GM21786 (cell line): Measurements from ENCODE around the gene GPR173.

ENCODE experiments used
- ATAC-seq: cut with Tn5 transposase; IDR thresholded peaks from one replicate; pipeline ENCODE4 v1.9.1; 2021; ENCODE audit not compliant: unreplicated experiment

GPR173 gene

GRCh38 chrX:53065104-53065503 is 16.5 kb downstream of the GPR173 start:
- no peak for ATAC-seq

DNA sequence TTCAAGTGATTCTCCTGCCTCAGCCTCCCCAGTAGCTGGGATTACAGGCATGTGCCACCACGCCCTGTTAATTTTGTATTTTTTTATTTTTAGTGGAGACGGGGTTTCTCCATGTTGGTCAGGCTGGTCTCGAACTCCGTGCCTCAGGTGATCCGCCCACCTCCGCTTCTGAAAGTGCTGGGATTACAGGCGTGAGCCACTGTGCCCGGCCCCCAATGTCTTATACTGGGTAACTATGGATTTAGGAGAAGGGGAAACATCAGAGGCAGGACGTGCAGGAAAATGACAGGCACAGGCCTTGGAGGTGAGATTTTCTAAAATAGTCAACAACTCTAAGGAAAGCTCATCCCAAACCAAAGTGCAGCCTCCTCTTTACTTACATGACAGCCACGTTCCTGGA is 22.5 kb downstream of the GPR173 start:
- no peak for ATAC-seq

DNA sequence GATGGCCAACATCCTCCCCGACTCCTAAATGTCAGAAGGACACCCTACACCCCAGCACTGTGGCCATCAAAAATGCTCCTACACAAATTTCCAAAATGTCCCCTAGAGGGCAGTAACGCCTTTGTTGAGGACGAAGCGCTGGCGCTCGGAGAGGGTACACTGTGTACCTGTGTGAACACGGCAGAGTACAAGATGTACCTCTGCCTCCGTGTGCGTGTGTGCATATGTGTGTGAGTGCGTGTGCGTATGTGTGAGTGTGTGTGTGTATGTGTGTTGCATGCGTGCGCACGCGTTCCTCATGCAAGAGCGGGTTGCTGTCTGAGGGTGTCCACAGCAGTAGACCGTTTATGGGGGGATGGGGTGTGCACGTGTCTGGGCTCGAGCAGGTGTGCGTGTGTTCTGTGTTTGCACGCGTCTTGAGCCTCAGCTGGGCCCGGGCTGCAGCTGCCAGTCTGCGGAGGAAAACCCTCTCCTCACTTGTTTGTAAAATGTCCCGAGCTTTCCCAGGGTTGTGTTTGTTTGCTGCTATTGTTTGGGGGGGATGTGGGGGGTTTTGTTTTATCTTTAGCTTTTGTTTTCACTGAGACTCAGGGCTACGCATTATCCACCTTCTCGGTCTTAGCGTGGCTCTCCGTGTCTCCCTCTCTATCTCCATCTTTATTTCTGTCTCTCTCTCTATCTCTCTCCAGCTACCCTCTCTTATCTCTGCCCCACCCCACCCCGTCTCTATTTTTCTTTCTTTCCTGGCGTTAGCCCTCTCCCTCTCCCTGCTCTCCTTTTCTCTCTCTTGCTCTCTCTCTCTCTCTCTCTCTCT is 23.2 kb downstream of the GPR173 start:
- ATAC-seq = peak; percentile 78

- no peak for ATAC-seq
Observed at GRCh38 chrX:53072418-53073114, 24.0 kb downstream of the GPR173 start.

DNA sequence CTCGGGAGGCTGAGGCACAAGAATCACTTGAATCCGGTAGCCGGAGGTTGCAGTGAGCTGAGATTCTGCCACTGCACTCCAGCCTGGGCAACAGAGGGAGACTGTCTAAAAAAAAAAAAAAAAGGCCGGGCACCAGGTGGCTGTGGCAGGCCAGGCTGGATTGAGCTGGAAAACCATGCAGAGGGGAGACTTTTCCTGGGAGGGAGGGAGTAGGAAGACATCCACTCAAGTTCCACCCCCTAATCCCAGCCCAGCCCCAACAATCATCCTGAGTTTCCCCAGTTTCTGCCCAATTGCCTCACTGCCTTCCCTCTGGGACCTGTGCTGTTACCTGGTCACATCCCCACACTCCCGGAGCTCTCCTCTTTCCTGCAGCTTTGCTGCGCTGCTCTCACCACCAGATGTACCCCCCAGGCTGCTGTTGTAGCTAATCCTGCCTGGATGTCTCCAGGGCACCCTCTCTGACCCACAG is 24.6 kb downstream of the GPR173 start:
- no peak for ATAC-seq

- ATAC-seq = no peak
Observed at GRCh38 chrX:53075011-53075410, 26.4 kb downstream of the GPR173 start.

- ATAC-seq = no peak
Observed at GRCh38 chrX:53076671-53077070, 28.1 kb downstream of the GPR173 start.

DNA sequence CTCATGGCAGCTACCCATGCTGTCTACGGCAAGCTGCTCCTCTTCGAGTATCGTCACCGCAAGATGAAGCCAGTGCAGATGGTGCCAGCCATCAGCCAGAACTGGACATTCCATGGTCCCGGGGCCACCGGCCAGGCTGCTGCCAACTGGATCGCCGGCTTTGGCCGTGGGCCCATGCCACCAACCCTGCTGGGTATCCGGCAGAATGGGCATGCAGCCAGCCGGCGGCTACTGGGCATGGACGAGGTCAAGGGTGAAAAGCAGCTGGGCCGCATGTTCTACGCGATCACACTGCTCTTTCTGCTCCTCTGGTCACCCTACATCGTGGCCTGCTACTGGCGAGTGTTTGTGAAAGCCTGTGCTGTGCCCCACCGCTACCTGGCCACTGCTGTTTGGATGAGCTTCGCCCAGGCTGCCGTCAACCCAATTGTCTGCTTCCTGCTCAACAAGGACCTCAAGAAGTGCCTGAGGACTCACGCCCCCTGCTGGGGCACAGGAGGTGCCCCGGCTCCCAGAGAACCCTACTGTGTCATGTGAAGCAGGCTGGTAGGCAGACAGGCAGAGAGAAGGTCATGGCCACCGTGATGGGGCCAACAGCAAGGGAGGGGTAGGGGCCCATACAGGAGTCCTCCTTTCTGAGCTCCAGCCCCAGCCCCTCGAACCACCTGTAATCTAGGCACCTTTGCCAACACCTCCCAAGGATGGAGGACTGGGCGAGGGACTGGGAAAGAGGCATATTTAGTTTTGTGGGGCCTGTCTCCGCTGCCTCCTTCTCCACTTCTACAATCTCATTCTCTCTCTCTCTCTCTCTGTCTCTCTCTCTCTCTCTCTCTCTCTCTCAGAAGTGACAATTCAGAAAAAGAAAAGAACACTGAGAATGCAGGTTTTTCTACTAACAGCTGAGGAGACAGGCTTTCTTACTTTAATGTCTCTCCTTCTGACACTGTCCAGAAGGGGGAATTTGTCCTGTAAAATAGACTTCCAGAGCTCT is 28.9 kb downstream of the GPR173 start:
- ATAC-seq = no peak

- no peak for ATAC-seq
Observed at GRCh38 chrX:53078943-53079342, 30.4 kb downstream of the GPR173 start.

DNA sequence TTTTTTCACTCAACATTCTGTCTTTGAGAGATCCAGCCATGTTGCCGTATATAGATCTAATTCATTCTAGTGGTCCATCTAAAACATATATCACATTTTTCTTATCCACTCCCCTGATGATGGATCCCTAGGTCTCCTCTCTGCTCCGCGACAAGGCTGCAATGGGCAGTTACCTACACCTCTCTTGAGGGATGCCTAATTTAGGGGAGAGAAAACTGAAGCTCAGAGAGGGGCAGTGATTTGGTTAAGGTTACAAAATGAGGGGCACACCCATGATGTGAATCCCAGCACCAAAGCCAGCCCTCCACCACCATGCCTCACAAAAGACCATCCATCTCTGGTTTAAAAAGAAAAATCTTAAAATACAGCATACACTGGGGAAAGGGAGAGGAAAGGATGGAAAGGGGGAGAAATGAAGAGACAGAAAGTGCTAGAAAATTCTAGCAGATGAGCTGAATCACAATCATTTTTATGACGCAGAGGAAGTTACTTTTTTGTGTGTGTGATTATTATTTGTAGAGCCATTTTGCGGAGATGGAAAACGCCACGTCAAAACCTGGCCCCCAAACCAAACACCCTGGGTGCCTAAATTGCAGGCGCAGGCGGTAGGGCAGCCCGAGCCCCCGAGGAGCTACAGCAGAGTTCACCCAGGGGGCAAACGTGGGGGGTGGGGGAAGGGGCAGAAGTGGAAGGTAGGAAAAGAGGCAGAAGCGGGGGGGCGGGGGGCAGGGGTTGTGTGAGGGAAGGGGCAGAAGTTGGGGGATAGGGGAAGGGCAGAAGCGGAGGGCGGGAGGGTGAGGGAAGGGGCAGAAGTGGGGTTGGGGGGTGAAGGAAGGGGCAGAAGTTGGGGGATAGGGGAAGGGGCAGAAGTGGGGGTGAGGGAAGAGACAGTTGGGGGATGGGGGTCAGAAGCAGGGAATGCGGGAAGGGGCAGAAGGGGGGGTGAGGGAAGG is 32.3 kb downstream of the GPR173 start:
- ATAC-seq = no peak

DNA sequence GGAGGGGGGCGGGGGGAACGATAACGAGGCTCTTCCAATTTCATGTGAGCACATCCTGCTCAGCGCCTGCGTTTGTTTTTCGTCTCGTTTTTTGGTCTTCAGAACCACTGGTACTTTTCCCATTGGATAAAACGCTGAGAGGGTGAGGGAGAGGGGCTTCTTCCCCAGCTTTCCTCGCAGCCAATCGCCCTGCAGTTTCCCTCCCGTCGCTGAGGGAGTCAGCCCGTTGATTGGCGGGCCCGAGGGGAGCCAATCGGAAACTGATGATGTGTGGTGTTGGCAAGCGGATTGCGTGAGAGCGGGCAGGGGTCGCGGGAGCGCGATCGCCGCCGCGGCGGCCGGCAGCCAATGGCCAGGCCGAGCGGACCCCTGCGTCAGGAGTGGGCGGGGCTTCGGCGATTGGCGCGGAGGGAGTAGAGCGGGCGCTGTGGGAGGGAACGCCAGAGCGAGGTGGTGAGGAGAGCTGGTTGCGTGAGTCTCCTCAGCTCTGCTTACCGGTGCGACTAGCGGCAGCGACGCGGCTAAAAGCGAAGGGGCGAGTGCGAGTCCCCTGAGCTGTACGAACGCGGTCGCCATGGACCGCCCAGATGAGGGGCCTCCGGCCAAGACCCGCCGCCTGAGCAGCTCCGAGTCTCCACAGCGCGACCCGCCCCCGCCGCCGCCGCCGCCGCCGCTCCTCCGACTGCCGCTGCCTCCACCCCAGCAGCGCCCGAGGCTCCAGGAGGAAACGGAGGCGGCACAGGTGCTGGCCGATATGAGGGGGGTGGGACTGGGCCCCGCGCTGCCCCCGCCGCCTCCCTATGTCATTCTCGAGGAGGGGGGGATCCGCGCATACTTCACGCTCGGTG is 33.6 kb downstream of the GPR173 start, which contains the start of gene TSPYL2:
Gene TSPYL2, plus strand, starts transcription at position 443 of the 848 bp plus-strand sequence. Its CDS starts 132 bp downstream, at position 575.
- ATAC-seq = peak; percentile 91

GRCh38 chrX:53082773-53083616 is 34.4 kb downstream of the GPR173 start:
- ATAC-seq = no peak

DNA sequence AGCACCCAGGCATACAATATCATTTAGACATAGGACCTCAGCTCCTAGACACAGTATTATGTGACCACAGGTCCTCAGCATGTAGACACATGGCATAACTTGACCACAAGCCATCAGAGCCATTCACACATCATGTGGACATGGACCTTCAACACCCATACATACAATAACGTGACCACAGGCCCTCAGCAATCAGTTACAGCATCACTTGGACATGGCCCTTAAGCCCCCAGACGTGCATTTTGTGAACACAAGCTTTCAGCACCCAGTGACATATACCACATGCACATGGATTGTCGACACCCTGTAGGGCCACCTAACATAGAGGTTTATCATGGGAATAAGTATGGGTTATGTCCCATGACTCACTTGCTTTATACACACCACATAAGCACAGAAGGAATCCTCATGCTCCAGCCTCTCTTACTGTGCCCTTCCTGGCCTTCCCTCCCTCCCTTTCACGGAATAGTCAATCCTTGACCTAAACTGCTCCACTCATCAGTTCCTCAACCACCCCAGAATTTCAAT is 35.5 kb downstream of the GPR173 start:
- no peak for ATAC-seq

DNA sequence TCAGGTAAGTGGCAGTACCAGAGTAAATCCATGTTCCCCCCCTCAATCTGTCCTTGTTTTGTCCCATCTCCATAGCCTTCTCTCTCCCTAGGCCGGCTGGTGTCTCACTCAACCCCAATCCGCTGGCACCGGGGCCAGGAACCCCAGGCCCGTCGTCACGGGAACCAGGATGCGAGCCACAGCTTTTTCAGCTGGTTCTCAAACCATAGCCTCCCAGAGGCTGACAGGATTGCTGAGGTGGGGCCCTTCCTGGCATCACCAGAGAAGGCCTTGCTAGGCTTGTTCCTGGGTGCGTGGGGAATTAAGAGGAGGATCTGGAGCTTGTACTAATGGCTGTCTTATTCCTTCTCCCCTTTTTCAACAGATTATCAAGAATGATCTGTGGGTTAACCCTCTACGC is 36.3 kb downstream of the GPR173 start:
- no peak for ATAC-seq

- ATAC-seq = no peak
Observed at GRCh38 chrX:53085661-53086229, 37.2 kb downstream of the GPR173 start.

- no peak for ATAC-seq
Observed at GRCh38 chrX:53086464-53086863, 37.9 kb downstream of the GPR173 start.

DNA sequence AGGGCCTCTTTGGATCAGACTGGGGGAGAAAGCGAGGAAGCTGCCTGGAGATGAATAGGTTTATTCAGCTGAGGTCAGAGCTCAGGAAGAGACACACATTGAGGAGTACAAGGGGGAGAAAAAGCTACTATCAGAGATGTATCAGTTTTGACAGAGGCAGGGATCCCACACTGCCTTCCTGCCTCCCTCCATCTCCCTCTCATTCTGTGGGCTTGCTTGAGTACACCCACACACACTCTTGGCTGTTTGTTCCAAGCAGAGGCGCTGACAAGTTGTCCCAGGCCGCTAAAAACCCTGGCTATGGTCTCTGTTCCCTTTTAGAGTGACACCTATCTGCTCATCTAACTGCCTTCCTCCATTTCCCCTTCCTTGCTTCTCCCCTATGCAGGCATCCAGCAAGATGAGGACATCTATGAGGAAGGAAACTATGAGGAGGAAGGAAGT is 38.8 kb downstream of the GPR173 start:
- no peak for ATAC-seq
